ENCODE results near the gene SLC6A20.

The SLC6A20 gene

GRCh38 chr3:45776611-45777010, 19.7 kb downstream of the SLC6A20 start:
- no peak overlapping the region for H3K27ac ChIP-seq (ENCODE audit: extremely low read depth, low read depth, low read length)
- H3K4me3 ChIP-seq (ENCODE audit: low read depth, low read length), result no peak overlapping the region
- TF ChIP-seq ZNF555 (tag by site-specific recombination; conservative IDR thresholded peaks at IDR 0.05) (no peak), ZBTB10 (tag by site-specific recombination; IDR thresholded peaks at IDR 0.05) (no peak), ZNF221 (tag by site-specific recombination; IDR thresholded peaks at IDR 0.05; ENCODE audit: borderline replicate concordance) (no peak), GLIS2 (tag by site-specific recombination; IDR thresholded peaks at IDR 0.05) (no peak), ZNF529 (tag by site-specific recombination; IDR thresholded peaks at IDR 0.05; ENCODE audit: insufficient replicate concordance) (no peak), ZNF19 (tag by site-specific recombination; IDR thresholded peaks at IDR 0.05; ENCODE audit: low read depth) (no peak), PRDM2 (tag by site-specific recombination; IDR thresholded peaks at IDR 0.05; ENCODE audit: borderline replicate concordance) (no peak)
- H3K4me1 ChIP-seq (ENCODE audit: control insufficient read depth, insufficient read depth, low read length), result no peaks in the 10 kb centered on the region
- no peaks in the 10 kb centered on the region for H3K9me3 ChIP-seq (ENCODE audit: control insufficient read depth, insufficient read depth, low read depth, low read length)
- no peaks in the 10 kb centered on the region for H3K36me3 ChIP-seq (ENCODE audit: control insufficient read depth in 2 of 2, insufficient read depth in 1 of 2, low read length in 2 of 2)
- ChIA-PET POLR2A (no interaction called here), CTCF (no interaction called here)

GRCh38 chr3:45776301-45776595, 20.1 kb downstream of the SLC6A20 start:
- no peaks in the 10 kb centered on the region for H3K36me3 ChIP-seq (ENCODE audit: control insufficient read depth in 2 of 2, insufficient read depth in 1 of 2, low read length in 2 of 2)
- no peaks in the 10 kb centered on the region for H3K4me1 ChIP-seq (ENCODE audit: control insufficient read depth, insufficient read depth, low read length)
- ChIA-PET CTCF (no interaction called here), POLR2A (no interaction called here)
- H3K4me3 ChIP-seq (ENCODE audit: low read depth, low read length), result no peak overlapping the region
- TF ChIP-seq ZNF654 (tag by site-specific recombination; IDR thresholded peaks at IDR 0.05; ENCODE audit: low read depth), result no peak
- no peak for TF ChIP-seq HOXD13 (CRISPR knock-in tag; IDR thresholded peaks at IDR 0.05; ENCODE audit: borderline replicate concordance)
- TF ChIP-seq PRDM10 (tag by site-specific recombination; IDR thresholded peaks at IDR 0.05), result no peak
- TF ChIP-seq KLF16 (tag by site-specific recombination; IDR thresholded peaks at IDR 0.05), result no peak
- no peak for TF ChIP-seq RBAK (tag by site-specific recombination; IDR thresholded peaks at IDR 0.05)
- no peak for TF ChIP-seq PBX3 (CRISPR knock-in tag; IDR thresholded peaks at IDR 0.05)
- TF ChIP-seq PRDM1 (tag by site-specific recombination; IDR thresholded peaks at IDR 0.05), result no peak
- TF ChIP-seq ZNF133 (tag by site-specific recombination; IDR thresholded peaks at IDR 0.05), result no peak
- no peak for TF ChIP-seq SCRT1 (tag by site-specific recombination; IDR thresholded peaks at IDR 0.05; ENCODE audit: borderline replicate concordance)
- TF ChIP-seq MEIS1 (CRISPR knock-in tag; IDR thresholded peaks at IDR 0.05; ENCODE audit: borderline replicate concordance), result no peak
- H3K9me3 ChIP-seq (ENCODE audit: control insufficient read depth, insufficient read depth, low read depth, low read length), result no peaks in the 10 kb centered on the region
- H3K27ac ChIP-seq (ENCODE audit: extremely low read depth, low read depth, low read length), result no peak overlapping the region

All from HEK293 (cell line).